H9 (cell line): ENCODE data around the gene PROX1. TPM values are rescaled to one million over a fixed set of nuclear protein-coding genes. Genes with fewer than 3 reads are reported as not detected.

ENCODE experiments used
- DNase-seq: peaks from one replicate; pipeline ENCODE4 v3.0.0-alpha.2; 2017
- H2AFZ ChIP-seq: one replicate; pipeline ENCODE4 v1.6.1; 2013; ENCODE audit warnings: mild to moderate bottlenecking, low read length, control low read depth, moderate library complexity
- H2AK5ac ChIP-seq: 2 replicates; pipeline ENCODE4 v1.6.1; 2013; ENCODE audit warnings: low read length, control low read depth, mixed read lengths; ENCODE audit not compliant: insufficient read length
- H2BK120ac ChIP-seq: one replicate; pipeline ENCODE4 v1.6.1; 2013; ENCODE audit warnings: low read depth, mild to moderate bottlenecking, low read length, control low read depth, inconsistent platforms; ENCODE audit not compliant: poor library complexity, severe bottlenecking
- H2BK12ac ChIP-seq: 2 replicates; pipeline ENCODE4 v1.6.1; 2013; ENCODE audit warnings: low read length, control low read depth, mixed read lengths, low read depth; ENCODE audit not compliant: insufficient read length
- H2BK15ac ChIP-seq: 2 replicates; pipeline ENCODE4 v1.6.1; 2013; ENCODE audit warnings: low read depth, low read length, control low read depth
- H2BK20ac ChIP-seq: one replicate; pipeline ENCODE4 v1.6.1; 2013; ENCODE audit warnings: low read depth, mild to moderate bottlenecking, low read length, control low read depth, inconsistent platforms; ENCODE audit not compliant: poor library complexity, severe bottlenecking
- H2BK5ac ChIP-seq: 2 replicates; pipeline ENCODE4 v1.6.1; 2013; ENCODE audit warnings: low read length, control low read depth, mixed read lengths; ENCODE audit not compliant: insufficient read length
- H3K14ac ChIP-seq: 2 replicates; pipeline ENCODE4 v1.6.1; 2013; ENCODE audit warnings: low read length, control low read depth; ENCODE audit not compliant: insufficient read depth
- H3K18ac ChIP-seq: 2 replicates; pipeline ENCODE4 v1.6.1; 2013; ENCODE audit warnings: low read depth, mild to moderate bottlenecking, mixed read lengths, low read length, control low read depth; ENCODE audit not compliant: insufficient read length
- H3K23ac ChIP-seq: 2 replicates; pipeline ENCODE4 v1.6.1; 2013; ENCODE audit warnings: low read length, control low read depth, mixed read lengths, low read depth; ENCODE audit not compliant: insufficient read length
- H3K23me2 ChIP-seq: 2 replicates; pipeline ENCODE4 v1.6.1; 2013; ENCODE audit warnings: low read depth, mild to moderate bottlenecking, mixed read lengths, low read length, control low read depth; ENCODE audit not compliant: insufficient read length, poor library complexity, severe bottlenecking
- H3K27ac ChIP-seq: 2 replicates; pipeline ENCODE4 v1.5.1; 2013; ENCODE audit warnings: low read length, control low read depth, mixed read lengths, low read depth; ENCODE audit not compliant: insufficient read length
- H3K27me3 ChIP-seq: 2 replicates; pipeline ENCODE4 v1.6.1; 2013; ENCODE audit warnings: low read length, control low read depth, inconsistent platforms; ENCODE audit not compliant: insufficient read depth
- H3K4ac ChIP-seq: 2 replicates; pipeline ENCODE4 v1.6.1; 2013; ENCODE audit warnings: low read depth, mild to moderate bottlenecking, control low read depth, inconsistent platforms, low read length, moderate library complexity
- H3K4me1 ChIP-seq: 2 replicates; pipeline ENCODE4 v1.6.1; 2013; ENCODE audit warnings: low read length, control low read depth, inconsistent platforms; ENCODE audit not compliant: insufficient read depth
- H3K4me2 ChIP-seq: 2 replicates; pipeline ENCODE4 v1.6.1; 2013; ENCODE audit warnings: low read length, control low read depth, mixed read lengths; ENCODE audit not compliant: insufficient read length, insufficient read depth
- H3K56ac ChIP-seq: 2 replicates; pipeline ENCODE4 v1.6.1; 2013; ENCODE audit warnings: low read depth, mild to moderate bottlenecking, mixed read lengths, low read length, control low read depth; ENCODE audit not compliant: insufficient read length
- H3K79me1 ChIP-seq: 2 replicates; pipeline ENCODE4 v1.6.1; 2013; ENCODE audit warnings: low read depth, mild to moderate bottlenecking, moderate library complexity, low read length, control low read depth, inconsistent platforms; ENCODE audit not compliant: insufficient read depth, poor library complexity, severe bottlenecking
- H3K79me2 ChIP-seq: 2 replicates; pipeline ENCODE4 v1.6.1; 2013; ENCODE audit warnings: low read length, control low read depth, inconsistent platforms; ENCODE audit not compliant: insufficient read depth
- H3K9ac ChIP-seq: 2 replicates; pipeline ENCODE4 v1.6.1; 2013; ENCODE audit warnings: low read length, control low read depth, mixed read lengths; ENCODE audit not compliant: insufficient read length; ENCODE audit errors: extremely low read depth
- H3K9me3 ChIP-seq: one replicate; pipeline ENCODE4 v1.6.1; 2013; ENCODE audit warnings: low read depth, low read length, inconsistent platforms; ENCODE audit not compliant: control insufficient read depth
- H3T11ph ChIP-seq: one replicate; pipeline ENCODE4 v1.6.1; 2013; ENCODE audit warnings: mild to moderate bottlenecking, low read length, control low read depth, inconsistent platforms
- H4K20me1 ChIP-seq: one replicate; pipeline ENCODE4 v1.6.1; 2013; ENCODE audit not compliant: control insufficient read depth, insufficient read length, insufficient read depth
- H4K5ac ChIP-seq: 2 replicates; pipeline ENCODE4 v1.6.1; 2013; ENCODE audit warnings: low read depth, mild to moderate bottlenecking, mixed read lengths, low read length, control low read depth; ENCODE audit not compliant: insufficient read length
- H4K8ac ChIP-seq: replicated peaks from 2 replicates; pipeline ENCODE4 v1.6.1; 2013; ENCODE audit warnings: low read length, control low read depth, mixed read lengths, low read depth; ENCODE audit not compliant: insufficient read length
- H4K91ac ChIP-seq: 2 replicates; pipeline ENCODE4 v1.6.1; 2013; ENCODE audit warnings: low read depth, mild to moderate bottlenecking, moderate library complexity, mixed read lengths, low read length, control low read depth; ENCODE audit not compliant: insufficient read length
- H3K27ac Mint-ChIP-seq, 3 experiments: 2 replicates in 2 of 3; 3 replicates in 1 of 3; pipeline ENCODE4 v1.8.0; 2020 to 2021; ENCODE audit warnings: mixed read lengths in 3 of 3, mild to moderate bottlenecking in 1 of 3, moderate library complexity in 1 of 3
- H3K27me3 Mint-ChIP-seq: 2 replicates; pipeline ENCODE4 v1.8.0; 2021; ENCODE audit warnings: low read depth, mild to moderate bottlenecking, moderate library complexity, mixed read lengths
- H3K36me3 Mint-ChIP-seq, 3 experiments: 2 replicates in 2 of 3; 3 replicates in 1 of 3; pipeline ENCODE4 v1.8.0; 2020 to 2021; ENCODE audit warnings: low read depth in 3 of 3, mixed read lengths in 3 of 3; ENCODE audit not compliant: insufficient read depth in 1 of 3
- H3K4me1 Mint-ChIP-seq, 2 experiments: 2 replicates each; pipeline ENCODE4 v1.8.0; 2020; ENCODE audit warnings: mixed read lengths in 2 of 2
- H3K4me3 Mint-ChIP-seq, 2 experiments: 2 replicates in 1 of 2; 3 replicates in 1 of 2; pipeline ENCODE4 v1.8.0; 2020 to 2021; ENCODE audit warnings: mild to moderate bottlenecking in 2 of 2, mixed read lengths in 2 of 2, moderate library complexity in 1 of 2
- H3K9me3 Mint-ChIP-seq, 2 experiments: 2 replicates in 1 of 2; 3 replicates in 1 of 2; pipeline ENCODE4 v1.8.0; 2020; ENCODE audit warnings: mild to moderate bottlenecking in 2 of 2, mixed read lengths in 2 of 2, moderate library complexity in 1 of 2
- WGBS: extraction: QIAGEN DNeasy Blood & Tissue Kit; methylation state at CpG from one replicate; pipeline ENCODE4 v1.1.7; 2013; ENCODE audit warnings: missing lambda C conversion rate, low lambda C conversion rate, mixed read lengths; ENCODE audit not compliant: insufficient read length; ENCODE audit errors: extremely low coverage; 5-methylcytosine and 5-hydroxymethylcytosine counted together
- total RNA-seq: library from RNA; stranded (reverse); gene quantifications from 2 replicates; pipeline ENCODE4 v1.2.1, GENCODE V29; 2021
- TF ChIP-seq, protein P1 (sequence below): fragments of 200-600 bp; sonication (generic); conservative IDR thresholded peaks from 3 replicates; pipeline ENCODE4 v1.8.0; 2021; ENCODE audit warnings: antibody characterized with exemption, mild to moderate bottlenecking

Gene PROX1
- total RNA-seq, 1 experiment from 2014 or later = 0.72 TPM

DNA sequence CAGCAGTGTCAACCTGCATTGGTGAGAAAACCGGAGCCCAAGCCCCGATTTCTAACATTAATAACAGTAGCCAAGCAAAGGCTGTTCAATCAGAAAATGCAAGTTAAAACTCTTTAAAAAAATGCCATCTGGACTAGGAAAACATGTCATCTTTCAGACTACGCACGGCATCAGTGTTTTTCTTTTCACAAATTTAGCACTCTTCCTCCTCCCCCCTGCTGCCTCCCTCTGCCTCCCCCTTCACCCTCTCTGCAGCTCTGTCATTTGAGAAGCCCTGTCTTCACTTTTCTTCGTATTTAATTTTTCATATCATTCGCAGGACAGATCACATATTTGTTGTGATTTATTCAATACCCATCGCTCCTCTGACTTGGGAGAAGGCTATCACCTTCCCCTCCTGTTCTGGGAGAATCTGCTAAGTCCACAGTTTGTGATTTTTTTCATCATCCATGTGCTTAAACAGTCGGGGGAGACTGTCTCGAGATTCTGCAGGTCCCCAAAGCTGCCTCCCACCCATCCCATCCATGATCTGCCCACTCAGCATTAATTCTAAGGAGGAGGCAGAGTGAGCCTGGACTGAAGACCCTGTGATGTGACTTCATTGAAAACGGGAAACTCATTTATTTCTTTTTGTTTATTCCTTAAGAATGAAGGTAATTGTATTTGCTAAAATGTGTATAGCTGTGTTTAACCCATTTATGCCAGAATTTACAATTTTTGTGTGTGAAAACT is 84.8 kb downstream of the PROX1 start:
- Histone ChIP-seq H4K20me1 (no peaks in the 10 kb centered on the region), H2BK12ac (no peak overlapping the region), H4K5ac (no peak overlapping the region), H4K91ac (no peak overlapping the region), H2BK15ac (no peak overlapping the region), H3K23me2 (no peaks in the 10 kb centered on the region), H3K79me2 (no peaks in the 10 kb centered on the region), H2BK20ac (no peak overlapping the region), H2AFZ (no peak overlapping the region), H4K8ac (no peak overlapping the region), H3K9me3 (no peaks in the 10 kb centered on the region), H3K9ac (no peak overlapping the region), H3K23ac (no peak overlapping the region), H2BK5ac (no peak overlapping the region), H3K4me1 (no peaks in the 10 kb centered on the region; the same call in 1 of the 2 replicates), H3K79me1 (no peaks in the 10 kb centered on the region), H3T11ph (no peak overlapping the region), H3K14ac (no peak overlapping the region), H3K27me3 (no peaks in the 10 kb centered on the region), H3K4me2 (no peak overlapping the region), H3K27ac (no peak overlapping the region), H3K18ac (no peak overlapping the region), H2AK5ac (no peak overlapping the region), H3K56ac (no peak overlapping the region), H3K4ac (no peak overlapping the region), H2BK120ac (no peak overlapping the region)
- peaks cover 8% of the 10 kb centered on the region for H3K27me3 Mint-ChIP-seq
- WGBS = no CpG with 5 or more reads among the region's 10 CpGs
- no peaks in the 10 kb centered on the region for H3K9me3 Mint-ChIP-seq
- no peaks in the 10 kb centered on the region for H3K36me3 Mint-ChIP-seq
- no peak overlapping the region; a peak in 1 of 7 replicates for H3K27ac Mint-ChIP-seq
- DNase-seq = no peak
- peaks cover 20 to 24% of the 10 kb centered on the region in 2 experiments for H3K4me1 Mint-ChIP-seq
- no peak overlapping the region for H3K4me3 Mint-ChIP-seq
- TF ChIP-seq, protein P1, sequence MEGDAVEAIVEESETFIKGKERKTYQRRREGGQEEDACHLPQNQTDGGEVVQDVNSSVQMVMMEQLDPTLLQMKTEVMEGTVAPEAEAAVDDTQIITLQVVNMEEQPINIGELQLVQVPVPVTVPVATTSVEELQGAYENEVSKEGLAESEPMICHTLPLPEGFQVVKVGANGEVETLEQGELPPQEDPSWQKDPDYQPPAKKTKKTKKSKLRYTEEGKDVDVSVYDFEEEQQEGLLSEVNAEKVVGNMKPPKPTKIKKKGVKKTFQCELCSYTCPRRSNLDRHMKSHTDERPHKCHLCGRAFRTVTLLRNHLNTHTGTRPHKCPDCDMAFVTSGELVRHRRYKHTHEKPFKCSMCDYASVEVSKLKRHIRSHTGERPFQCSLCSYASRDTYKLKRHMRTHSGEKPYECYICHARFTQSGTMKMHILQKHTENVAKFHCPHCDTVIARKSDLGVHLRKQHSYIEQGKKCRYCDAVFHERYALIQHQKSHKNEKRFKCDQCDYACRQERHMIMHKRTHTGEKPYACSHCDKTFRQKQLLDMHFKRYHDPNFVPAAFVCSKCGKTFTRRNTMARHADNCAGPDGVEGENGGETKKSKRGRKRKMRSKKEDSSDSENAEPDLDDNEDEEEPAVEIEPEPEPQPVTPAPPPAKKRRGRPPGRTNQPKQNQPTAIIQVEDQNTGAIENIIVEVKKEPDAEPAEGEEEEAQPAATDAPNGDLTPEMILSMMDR = no peak
